ENCODE data around the gene CCKAR.

- TF ChIP-seq, protein P1, sequence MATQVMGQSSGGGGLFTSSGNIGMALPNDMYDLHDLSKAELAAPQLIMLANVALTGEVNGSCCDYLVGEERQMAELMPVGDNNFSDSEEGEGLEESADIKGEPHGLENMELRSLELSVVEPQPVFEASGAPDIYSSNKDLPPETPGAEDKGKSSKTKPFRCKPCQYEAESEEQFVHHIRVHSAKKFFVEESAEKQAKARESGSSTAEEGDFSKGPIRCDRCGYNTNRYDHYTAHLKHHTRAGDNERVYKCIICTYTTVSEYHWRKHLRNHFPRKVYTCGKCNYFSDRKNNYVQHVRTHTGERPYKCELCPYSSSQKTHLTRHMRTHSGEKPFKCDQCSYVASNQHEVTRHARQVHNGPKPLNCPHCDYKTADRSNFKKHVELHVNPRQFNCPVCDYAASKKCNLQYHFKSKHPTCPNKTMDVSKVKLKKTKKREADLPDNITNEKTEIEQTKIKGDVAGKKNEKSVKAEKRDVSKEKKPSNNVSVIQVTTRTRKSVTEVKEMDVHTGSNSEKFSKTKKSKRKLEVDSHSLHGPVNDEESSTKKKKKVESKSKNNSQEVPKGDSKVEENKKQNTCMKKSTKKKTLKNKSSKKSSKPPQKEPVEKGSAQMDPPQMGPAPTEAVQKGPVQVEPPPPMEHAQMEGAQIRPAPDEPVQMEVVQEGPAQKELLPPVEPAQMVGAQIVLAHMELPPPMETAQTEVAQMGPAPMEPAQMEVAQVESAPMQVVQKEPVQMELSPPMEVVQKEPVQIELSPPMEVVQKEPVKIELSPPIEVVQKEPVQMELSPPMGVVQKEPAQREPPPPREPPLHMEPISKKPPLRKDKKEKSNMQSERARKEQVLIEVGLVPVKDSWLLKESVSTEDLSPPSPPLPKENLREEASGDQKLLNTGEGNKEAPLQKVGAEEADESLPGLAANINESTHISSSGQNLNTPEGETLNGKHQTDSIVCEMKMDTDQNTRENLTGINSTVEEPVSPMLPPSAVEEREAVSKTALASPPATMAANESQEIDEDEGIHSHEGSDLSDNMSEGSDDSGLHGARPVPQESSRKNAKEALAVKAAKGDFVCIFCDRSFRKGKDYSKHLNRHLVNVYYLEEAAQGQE (IDR thresholded peaks at IDR 0.05; ENCODE audit: insufficient read depth in 1 of 2, low read depth in 2 of 2, low read length in 1 of 2): no peak
- TF ChIP-seq SIN3A (IDR thresholded peaks at IDR 0.05; ENCODE audit: borderline replicate concordance, insufficient read depth, low read depth, low read length): no peak
- TF ChIP-seq, protein P2, sequence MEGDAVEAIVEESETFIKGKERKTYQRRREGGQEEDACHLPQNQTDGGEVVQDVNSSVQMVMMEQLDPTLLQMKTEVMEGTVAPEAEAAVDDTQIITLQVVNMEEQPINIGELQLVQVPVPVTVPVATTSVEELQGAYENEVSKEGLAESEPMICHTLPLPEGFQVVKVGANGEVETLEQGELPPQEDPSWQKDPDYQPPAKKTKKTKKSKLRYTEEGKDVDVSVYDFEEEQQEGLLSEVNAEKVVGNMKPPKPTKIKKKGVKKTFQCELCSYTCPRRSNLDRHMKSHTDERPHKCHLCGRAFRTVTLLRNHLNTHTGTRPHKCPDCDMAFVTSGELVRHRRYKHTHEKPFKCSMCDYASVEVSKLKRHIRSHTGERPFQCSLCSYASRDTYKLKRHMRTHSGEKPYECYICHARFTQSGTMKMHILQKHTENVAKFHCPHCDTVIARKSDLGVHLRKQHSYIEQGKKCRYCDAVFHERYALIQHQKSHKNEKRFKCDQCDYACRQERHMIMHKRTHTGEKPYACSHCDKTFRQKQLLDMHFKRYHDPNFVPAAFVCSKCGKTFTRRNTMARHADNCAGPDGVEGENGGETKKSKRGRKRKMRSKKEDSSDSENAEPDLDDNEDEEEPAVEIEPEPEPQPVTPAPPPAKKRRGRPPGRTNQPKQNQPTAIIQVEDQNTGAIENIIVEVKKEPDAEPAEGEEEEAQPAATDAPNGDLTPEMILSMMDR (IDR thresholded peaks at IDR 0.05): no peak
- TF ChIP-seq POLR2AphosphoS5 (IDR thresholded peaks at IDR 0.05; ENCODE audit: low read depth, low read length): no peak
- TF ChIP-seq TCF7L2 (IDR thresholded peaks at IDR 0.05; ENCODE audit: low read depth, low read length): no peak
Measured at GRCh38 chr4:26473893-26474292, 16.4 kb downstream of the CCKAR start.

All from Panc1 (cell line).